ENCODE data around the gene TSHZ1. TPM values are rescaled to one million over a fixed set of nuclear protein-coding genes. Genes with fewer than 3 reads are reported as not detected.
A peak's percentile ranks its signal among the peaks of the same experiment; 100 is the strongest.

The TSHZ1 gene
- total and polyA plus RNA-seq, 9 donors = 27.9 to 109 (median 65.6) TPM

DNA sequence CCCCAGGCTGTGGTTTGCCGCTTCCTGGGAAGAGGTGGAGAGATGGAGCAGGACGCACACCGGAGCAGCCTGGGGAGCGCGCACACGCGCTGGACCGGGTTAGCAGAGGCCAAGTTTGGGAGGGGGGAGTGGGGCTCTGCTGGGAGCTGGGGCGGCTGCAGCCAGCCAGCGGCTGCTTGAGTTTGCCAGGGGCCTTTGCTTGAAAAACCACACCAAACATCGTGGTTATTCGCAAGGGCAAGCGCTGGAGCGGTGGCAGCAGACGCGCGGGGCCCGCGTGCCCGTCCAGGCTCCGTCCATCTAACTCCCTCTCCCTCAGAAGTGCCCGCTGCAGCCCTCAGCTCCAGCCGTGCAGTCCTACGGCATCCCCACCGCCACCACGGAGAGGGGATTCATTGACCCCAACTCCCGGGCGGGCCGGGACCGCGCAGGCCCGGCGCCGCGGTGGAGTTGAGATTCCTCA, 6.3 kb upstream of the TSHZ1 start:
- Histone ChIP-seq H3K9me3 (no peaks in the 10 kb centered on the region), H3K4me3 (peak overlapping the region; percentile 40), H3K4me1 (ENCODE audit: insufficient read depth) (peaks cover 4% of the 10 kb centered on the region), H3K27ac (peak overlapping the region; percentile 60 to 99), H3K36me3 (no peaks in the 10 kb centered on the region), H3K27me3 (no peaks in the 10 kb centered on the region)
- peak in 4 of 5 donors; percentile 36 to 72 (median 62) for DNase-seq
- WGBS, 3 donors = 0 to 11% (median 4%) methylated on average over 17 to 35 of the region's 35 CpGs
- no peak for TF ChIP-seq POLR2A (IDR thresholded peaks at IDR 0.05)
- TF ChIP-seq, protein P1, sequence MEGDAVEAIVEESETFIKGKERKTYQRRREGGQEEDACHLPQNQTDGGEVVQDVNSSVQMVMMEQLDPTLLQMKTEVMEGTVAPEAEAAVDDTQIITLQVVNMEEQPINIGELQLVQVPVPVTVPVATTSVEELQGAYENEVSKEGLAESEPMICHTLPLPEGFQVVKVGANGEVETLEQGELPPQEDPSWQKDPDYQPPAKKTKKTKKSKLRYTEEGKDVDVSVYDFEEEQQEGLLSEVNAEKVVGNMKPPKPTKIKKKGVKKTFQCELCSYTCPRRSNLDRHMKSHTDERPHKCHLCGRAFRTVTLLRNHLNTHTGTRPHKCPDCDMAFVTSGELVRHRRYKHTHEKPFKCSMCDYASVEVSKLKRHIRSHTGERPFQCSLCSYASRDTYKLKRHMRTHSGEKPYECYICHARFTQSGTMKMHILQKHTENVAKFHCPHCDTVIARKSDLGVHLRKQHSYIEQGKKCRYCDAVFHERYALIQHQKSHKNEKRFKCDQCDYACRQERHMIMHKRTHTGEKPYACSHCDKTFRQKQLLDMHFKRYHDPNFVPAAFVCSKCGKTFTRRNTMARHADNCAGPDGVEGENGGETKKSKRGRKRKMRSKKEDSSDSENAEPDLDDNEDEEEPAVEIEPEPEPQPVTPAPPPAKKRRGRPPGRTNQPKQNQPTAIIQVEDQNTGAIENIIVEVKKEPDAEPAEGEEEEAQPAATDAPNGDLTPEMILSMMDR (IDR thresholded peaks at IDR 0.05) = no peak
- no peak for TF ChIP-seq EP300 (IDR thresholded peaks at IDR 0.05)
- intact Hi-C loops (cut with DNase I) = loop anchor here in 1 of 4 donors (5.0 to 10.0 kb wide), 3 partner anchors 271 to 1143 kb away; no protein-coding TSS in a partner anchor

DNA sequence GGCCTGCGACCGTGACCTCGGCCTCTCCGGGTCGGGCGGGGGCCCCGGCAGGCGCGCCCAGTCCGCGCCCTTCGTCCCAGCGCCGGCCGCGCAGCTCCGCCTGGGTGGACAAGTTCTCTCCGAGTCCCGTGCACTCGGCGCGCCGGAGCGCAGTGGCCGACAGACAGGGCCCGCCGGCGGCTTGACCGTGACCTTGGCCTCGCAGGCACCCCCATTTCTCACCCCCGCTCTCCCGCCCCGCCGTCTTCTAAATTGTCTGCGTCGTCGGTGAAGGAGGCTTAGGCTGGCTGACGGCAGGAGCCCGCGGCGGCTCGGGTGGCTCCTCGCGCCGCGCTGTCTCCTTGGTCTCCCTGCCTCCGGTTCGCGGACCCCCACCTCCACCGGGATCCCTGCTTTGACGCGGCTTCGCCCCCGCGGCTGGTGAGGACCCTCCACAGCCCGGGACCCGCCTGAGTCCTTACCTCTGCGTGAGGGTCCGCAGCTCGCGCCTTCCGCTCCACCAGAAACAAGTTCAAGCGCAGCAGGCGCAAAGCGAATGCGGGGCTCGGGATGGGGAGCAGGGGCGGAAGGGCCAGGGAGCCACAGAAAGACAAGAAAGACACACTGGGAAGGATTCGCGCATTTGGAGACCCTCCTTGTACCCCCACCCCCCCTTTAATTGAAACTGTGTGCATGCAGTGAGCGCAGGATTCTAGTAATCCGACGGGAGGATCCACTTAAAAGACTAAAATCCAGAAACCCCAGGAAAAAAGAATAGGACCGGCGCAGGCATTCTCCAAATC, 5.7 kb upstream of the TSHZ1 start:
- no peaks in the 10 kb centered on the region for H3K36me3 ChIP-seq
- peak overlapping the region; percentile 60 to 99 for H3K27ac ChIP-seq
- H3K4me3 ChIP-seq = peak overlapping the region; percentile 40
- 4 to 23% (median 4%) methylated on average over 54 to 75 of the region's 75 CpGs for WGBS, 3 donors
- no peak for TF ChIP-seq EP300 (IDR thresholded peaks at IDR 0.05)
- TF ChIP-seq, protein P1 (IDR thresholded peaks at IDR 0.05) = no peak
- no peak for TF ChIP-seq POLR2A (IDR thresholded peaks at IDR 0.05)
- peaks cover 4% of the 10 kb centered on the region for H3K4me1 ChIP-seq (ENCODE audit: insufficient read depth)
- no peaks in the 10 kb centered on the region for H3K9me3 ChIP-seq
- H3K27me3 ChIP-seq = no peaks in the 10 kb centered on the region
- peak; percentile 46 to 80 (median 72) for DNase-seq
- intact Hi-C loops (cut with DNase I) = loop anchor here in 2 of 4 donors (5.0 to 10.0 kb wide), 4 partner anchors 42 to 1142 kb away; no protein-coding TSS in a partner anchor

DNA sequence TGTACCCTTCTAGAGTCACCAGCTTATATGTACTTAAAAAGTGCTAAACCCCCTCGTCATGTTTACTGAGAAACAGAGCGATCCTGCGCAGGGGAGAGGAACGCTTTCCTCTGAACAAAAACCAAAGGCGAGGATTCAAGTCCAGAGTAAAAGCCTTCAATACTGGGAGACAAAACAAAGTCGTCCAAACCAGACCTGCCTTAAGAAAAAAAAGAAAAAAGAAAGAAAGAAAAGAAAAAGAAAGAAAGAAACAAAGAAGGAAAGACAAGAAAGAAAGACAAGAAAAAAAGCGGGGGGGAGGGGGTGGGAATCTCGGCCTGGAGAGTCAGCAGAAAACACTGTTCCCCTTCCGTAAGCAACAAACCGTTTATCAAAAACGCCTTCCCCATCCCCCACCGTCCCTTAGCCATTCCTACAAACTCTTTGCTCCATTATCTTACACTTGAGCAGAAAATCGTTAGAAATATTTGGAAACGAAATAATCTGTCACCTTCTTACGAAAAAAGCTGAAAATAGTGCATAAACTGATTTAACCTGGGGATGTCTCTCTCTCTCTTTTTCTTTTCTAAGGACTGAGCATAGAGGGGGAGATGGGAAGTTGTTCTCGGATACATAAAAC, 5.0 kb upstream of the TSHZ1 start:
- Histone ChIP-seq H3K4me3 (peak overlapping the region; percentile 40), H3K4me1 (ENCODE audit: insufficient read depth) (peaks cover 4% of the 10 kb centered on the region)

More for the DNA sequence above, 5.0 kb upstream of the TSHZ1 start:
- DNase-seq = peak in 2 of 5 donors; percentile 55 to 59
- Histone ChIP-seq H3K9me3 (no peaks in the 10 kb centered on the region), H3K27ac (peak overlapping the region; percentile 60 to 99), H3K36me3 (no peaks in the 10 kb centered on the region), H3K27me3 (no peaks in the 10 kb centered on the region)
- WGBS, 3 donors = 10 to 39% (median 11%) methylated on average over 16 of the region's 16 CpGs
- TF ChIP-seq EP300 (IDR thresholded peaks at IDR 0.05) (no peak), POLR2A (IDR thresholded peaks at IDR 0.05) (no peak)
- TF ChIP-seq, protein P1 (IDR thresholded peaks at IDR 0.05) = no peak
- intact Hi-C loops (cut with DNase I) = loop anchor here in 2 of 4 donors (5.0 to 10.0 kb wide), 3 partner anchors 42 to 1059 kb away; no protein-coding TSS in a partner anchor
